T47D (cell line): ENCODE results near the gene BRF1.

ENCODE experiments used
- DNase-seq, 2 experiments: peaks; one replicate each; pipeline versions ENCODE4 v3.0.0 to v3.0.0-alpha.2; 2011 to 2012; ENCODE audit warnings: low read depth in 1 of 2, low spot score in 1 of 2
- JUND ChIP-seq: IDR thresholded peaks from 2 replicates; pipeline ENCODE4 v1.6.1; 2012; ENCODE audit warnings: low read depth
- in situ Hi-C: cut with HindIII; loops from 2 replicates; pipeline ENCODE4 v1.10.0; 2016; ENCODE audit warnings: low sequenced_read_pairs, low pct_unique_long_range_greater_than_20kb

Gene BRF1, protein sequence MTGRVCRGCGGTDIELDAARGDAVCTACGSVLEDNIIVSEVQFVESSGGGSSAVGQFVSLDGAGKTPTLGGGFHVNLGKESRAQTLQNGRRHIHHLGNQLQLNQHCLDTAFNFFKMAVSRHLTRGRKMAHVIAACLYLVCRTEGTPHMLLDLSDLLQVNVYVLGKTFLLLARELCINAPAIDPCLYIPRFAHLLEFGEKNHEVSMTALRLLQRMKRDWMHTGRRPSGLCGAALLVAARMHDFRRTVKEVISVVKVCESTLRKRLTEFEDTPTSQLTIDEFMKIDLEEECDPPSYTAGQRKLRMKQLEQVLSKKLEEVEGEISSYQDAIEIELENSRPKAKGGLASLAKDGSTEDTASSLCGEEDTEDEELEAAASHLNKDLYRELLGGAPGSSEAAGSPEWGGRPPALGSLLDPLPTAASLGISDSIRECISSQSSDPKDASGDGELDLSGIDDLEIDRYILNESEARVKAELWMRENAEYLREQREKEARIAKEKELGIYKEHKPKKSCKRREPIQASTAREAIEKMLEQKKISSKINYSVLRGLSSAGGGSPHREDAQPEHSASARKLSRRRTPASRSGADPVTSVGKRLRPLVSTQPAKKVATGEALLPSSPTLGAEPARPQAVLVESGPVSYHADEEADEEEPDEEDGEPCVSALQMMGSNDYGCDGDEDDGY

GRCh38 chr14:105300542-105301102 is at the start of gene BRF1:
Gene BRF1 (minus strand): TSS chr14:105301001. CDS start chr14:105300629, 372 bp downstream.
- TF ChIP-seq JUND, result no peak
- in situ Hi-C loops, result no loop called here
- peak; percentile 87 to 97 for DNase-seq

GRCh38 chr14:105349992-105350391 is 49.2 kb upstream of the BRF1 start:
- no peak for DNase-seq
- TF ChIP-seq JUND, result no peak
- in situ Hi-C loops, result no loop called here

DNA sequence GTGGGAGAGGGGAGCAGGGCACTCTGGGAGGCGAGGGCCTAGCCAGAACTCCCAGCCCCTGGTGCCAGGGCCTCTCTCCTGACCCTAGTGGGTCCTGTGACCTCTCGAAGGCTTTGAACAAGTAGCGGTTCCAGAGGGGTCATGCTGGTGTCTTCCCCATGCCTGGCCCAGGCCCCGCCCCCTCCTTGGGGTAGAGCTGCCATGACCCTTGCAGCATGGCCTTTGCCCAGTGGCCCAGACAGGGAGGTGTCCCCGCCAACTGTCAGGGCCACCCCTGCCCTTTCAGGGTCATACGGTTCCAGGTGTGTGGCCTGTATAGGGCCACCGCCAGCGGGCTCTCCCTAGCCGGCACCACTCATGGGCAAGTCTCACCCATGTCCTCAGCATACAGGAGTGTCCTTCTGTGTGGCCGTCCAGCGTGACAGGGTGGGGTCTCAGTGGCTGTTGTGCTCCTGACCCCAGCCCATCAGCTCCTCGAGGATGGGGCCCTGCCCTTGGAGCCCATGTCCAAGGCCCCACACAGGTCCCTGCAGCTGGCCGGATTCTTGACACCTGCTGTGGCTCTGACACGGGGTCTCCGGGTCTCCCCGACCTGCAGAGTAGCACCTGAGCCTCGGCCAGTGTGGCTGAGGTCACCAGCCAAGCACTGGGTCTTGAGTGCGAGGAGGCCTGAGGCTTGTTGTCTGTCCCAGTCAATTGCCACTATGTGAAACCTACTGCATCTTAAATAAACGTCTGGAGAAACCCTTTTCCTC is 48.3 kb upstream of the BRF1 start:
- TF ChIP-seq JUND, result no peak
- in situ Hi-C loops, result no loop called here
- no peak for DNase-seq

DNA sequence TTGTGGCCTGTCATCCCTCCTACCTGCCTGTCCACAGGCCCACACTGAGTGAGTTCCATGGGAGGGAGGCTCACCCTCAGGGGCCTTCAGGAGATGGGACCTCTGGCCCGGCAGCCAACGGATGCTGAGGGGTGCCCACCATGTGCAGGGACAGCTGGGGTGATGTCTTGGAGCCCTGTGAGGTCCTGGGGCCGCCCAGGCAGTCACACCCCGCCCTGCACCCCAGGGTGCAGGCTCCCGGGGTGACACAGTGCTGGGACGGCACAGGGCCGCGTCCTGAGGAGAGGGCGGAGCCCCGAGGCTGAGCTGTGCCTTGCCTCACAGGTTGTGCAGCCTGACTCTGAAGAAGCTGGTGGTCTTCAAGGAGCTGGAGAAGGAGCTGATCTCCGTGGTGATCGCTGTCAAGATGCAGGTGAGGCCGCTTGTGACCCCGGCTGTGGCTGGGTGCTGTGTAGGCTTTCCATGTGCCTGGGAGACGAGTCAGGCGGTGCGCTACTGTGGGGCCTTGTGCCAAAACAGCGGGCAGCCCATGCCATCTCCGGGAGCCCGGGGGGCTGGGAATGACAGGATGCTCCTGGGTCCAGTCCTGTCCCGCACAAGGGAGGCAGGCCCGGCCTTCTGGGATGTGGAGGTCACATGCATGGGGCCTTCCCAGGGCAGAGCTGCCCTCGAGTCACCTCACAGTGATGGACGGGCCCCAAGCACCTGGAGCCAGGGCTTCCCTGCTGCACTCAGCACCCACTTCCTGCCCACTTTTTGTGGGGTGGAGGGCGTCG is 47.6 kb upstream of the BRF1 start:
- no peak for TF ChIP-seq JUND
- in situ Hi-C loops, result no loop called here
- no peak for DNase-seq

DNA sequence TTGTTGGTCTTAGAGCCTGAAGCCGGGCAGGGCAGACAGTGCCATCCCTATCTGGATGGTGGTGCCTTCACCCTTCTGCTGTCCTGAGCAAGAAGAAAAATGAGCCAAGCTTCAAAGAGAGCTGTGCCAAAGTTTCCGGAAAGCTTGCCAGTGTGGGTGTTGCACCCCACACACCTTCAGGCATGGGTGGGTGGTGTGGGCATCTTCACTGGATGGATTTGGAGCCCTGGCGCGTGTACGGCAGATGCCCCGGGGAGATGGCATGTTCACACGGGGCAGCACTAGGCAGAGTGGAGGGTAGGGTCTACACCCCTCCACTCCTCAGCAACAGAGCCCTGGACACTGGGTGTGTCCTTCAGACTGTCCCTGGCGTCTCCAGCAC is 46.8 kb upstream of the BRF1 start:
- in situ Hi-C loops, result no loop called here
- DNase-seq, result no peak
- TF ChIP-seq JUND, result no peak

DNA sequence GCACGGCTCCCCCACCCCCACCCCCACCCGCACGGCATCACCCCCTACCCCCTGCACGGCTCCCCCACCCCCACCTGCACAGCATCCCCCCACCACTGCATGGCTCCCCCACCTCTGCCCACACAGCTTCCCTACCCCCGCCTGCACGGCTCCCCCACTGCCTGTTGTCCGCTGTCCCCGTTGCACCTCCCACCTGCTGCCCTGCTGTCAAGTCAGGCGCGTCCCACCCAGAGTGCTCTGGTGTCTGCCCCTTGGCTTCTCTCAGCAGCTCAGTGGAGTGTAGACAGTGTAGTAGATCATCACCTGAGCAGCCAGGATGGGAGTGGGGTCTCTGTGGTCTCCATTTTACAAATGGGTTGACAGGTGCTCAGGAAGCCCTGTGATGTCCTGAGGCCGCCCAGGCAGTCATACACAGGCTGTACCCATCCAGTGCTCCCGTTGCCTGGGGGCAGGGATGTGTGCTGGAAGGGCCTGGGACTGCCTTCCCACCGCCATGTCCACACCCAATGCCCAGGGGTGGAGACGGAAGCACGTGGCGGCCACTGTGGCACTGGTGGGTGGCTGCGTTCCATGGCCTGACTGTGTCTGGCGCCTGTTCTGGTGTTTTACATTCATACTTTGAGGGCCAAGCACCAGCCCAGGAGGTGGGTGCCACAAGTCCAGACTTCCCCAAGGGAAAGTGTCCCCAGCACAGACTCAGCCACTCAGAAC is 46.2 kb upstream of the BRF1 start:
- no peak for DNase-seq
- no peak for TF ChIP-seq JUND
- in situ Hi-C loops, result no loop called here

DNA sequence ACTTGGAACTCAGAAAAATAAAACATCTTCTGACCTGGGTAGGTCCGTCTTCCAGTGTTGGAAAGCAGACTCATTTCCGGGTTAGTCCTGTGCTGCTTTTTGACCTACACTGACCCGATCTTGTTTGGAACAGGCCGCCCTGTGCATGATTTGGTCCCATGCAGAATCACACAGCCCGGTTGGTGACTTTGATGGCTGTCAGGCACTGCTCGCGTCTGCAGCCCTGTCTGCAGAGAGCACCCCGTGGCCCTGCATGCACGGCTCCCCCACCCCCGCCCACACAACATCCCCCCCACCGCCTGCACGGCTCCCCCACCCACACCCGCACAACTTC is 45.4 kb upstream of the BRF1 start:
- no peak for DNase-seq
- TF ChIP-seq JUND, result no peak
- in situ Hi-C loops, result no loop called here

- TF ChIP-seq JUND, result no peak
- in situ Hi-C loops, result no loop called here
- peak in 1 of 2 experiments; percentile 31 for DNase-seq
These were observed 42.4 kb upstream of the BRF1 start for GRCh38 chr14:105343194-105343593.

DNA sequence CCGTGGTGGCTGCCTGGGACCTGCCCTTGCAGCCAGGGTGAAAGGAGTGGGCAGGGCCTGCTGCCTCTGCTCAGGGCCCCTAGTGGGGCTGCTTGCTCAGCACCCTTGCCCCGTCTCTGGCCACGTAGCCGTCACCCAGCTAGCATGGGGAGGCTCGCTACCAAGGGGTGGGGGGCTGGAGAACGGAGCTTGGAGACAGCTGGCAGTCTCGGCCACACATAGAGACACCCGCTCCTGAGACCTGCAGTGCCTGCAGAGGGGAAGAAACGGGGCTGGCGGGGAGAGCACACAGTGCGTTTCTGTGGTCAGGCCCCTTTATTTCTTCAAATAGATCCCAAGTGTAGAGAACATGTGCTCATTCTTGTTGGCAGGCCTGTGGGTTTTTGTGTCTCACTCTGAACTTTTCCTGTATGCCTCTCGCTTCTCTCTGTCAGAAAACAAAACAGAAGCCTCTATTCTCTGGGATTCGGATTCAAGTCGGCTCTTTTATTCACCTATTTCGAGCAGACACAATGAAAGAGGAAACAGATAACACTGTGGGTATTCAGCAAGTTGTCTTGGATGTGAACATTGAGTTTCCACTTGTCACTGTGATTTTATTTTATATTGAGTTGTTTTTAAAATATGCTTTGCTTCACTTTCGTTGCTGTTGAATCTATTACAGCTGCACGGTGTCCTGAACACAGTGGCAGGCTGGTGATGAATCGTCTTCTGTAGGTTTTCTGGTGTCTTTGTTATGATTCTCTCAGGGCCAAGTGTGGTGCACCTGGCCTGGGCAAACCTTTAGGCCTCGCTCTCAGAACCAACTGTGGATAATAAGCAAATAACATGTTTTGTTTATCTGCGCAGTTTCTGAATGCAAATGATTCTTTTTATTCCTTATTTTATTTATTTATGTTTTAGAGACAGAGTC is 40.3 kb upstream of the BRF1 start:
- DNase-seq, result no peak
- in situ Hi-C loops, result no loop called here
- no peak for TF ChIP-seq JUND

GRCh38 chr14:105337966-105338741 is 37.4 kb upstream of the BRF1 start:
- in situ Hi-C loops, result no loop called here
- no peak for TF ChIP-seq JUND
- no peak for DNase-seq
